Keratinocyte (primary cell): ENCODE results near the gene PNP.

Experiments used
- CTCF ChIP-seq, 3 experiments: IDR thresholded peaks in 1 of 3; conservative IDR thresholded peaks in 1 of 3; optimal IDR thresholded peaks in 1 of 3; 2 replicates in 2 of 3; 3 replicates in 1 of 3; pipeline versions ENCODE3 to v1.5.1; 2011; ENCODE audit warnings: low read length in 3 of 3, mild to moderate bottlenecking in 3 of 3, moderate library complexity in 2 of 3, control low read depth in 1 of 3, inconsistent platforms in 1 of 3; ENCODE audit not compliant: insufficient read depth in 2 of 3; ENCODE audit errors: extremely low read depth in 1 of 3
- EZH2 ChIP-seq: IDR thresholded peaks from one replicate; pipeline ENCODE4 v1.6.1; 2012; ENCODE audit warnings: inconsistent platforms, mild to moderate bottlenecking, low read length, moderate library complexity

GRCh38 chr14:20421267-20421666 lies 47.9 kb upstream of the PNP start:
- no peak for TF ChIP-seq CTCF (optimal IDR thresholded peaks at IDR 0.05 in 1 of 3, IDR thresholded peaks at IDR 0.05 in 1 of 3, conservative IDR thresholded peaks at IDR 0.05 in 1 of 3; ENCODE audit: extremely low read depth in 1 of 3, insufficient read depth in 2 of 3, low read length in 3 of 3)
- TF ChIP-seq EZH2 = no peak
